Heart left ventricle (tissue), 16 donors: ENCODE results near the gene STRN3. TPM values are rescaled to one million over a fixed set of nuclear protein-coding genes. Genes with fewer than 3 reads are reported as not detected.

Experiments
- ATAC-seq, 4 donors: fragments of 200-7000 bp; cut with Tn5 transposase; one replicate each; pipeline ENCODE4 v1.9.1; 2020 to 2022; ENCODE audit warnings: moderate library complexity in 4 of 4, mild to moderate bottlenecking in 3 of 4, moderate number of reproducible peaks in 1 of 4
- DNase-seq, 5 donors: peaks; one replicate each; pipeline ENCODE4 v3.0.0-alpha.2; 2020
- H3K27ac ChIP-seq, 12 donors: fragments of 200-600 bp; sonication (generic) in 4 of 12; one replicate each; pipeline versions ENCODE4 v1.5.0 to v1.8.0; 2016 to 2022; ENCODE audit warnings: mild to moderate bottlenecking in 2 of 12
- H3K27me3 ChIP-seq, 9 donors: fragments of 200-600 bp; sonication (generic) in 2 of 9; one replicate each; pipeline versions ENCODE4 v1.5.1 to v1.8.0; 2016 to 2022; ENCODE audit warnings: mild to moderate bottlenecking in 3 of 9
- H3K36me3 ChIP-seq, 9 donors: fragments of 200-600 bp; sonication (generic) in 2 of 9; one replicate each; pipeline versions ENCODE4 v1.5.0 to v1.8.0; 2018 to 2022; ENCODE audit warnings: mild to moderate bottlenecking in 2 of 9
- H3K4me1 ChIP-seq, 12 donors: fragments of 200-600 bp; sonication (generic) in 4 of 12; one replicate each; pipeline versions ENCODE4 v1.5.0 to v1.8.0; 2016 to 2022; ENCODE audit warnings: mild to moderate bottlenecking in 3 of 12
- H3K4me3 ChIP-seq, 12 donors: fragments of 200-600 bp; sonication (generic) in 4 of 12; one replicate each; pipeline versions ENCODE4 v1.5.0 to v1.8.0; 2017 to 2022; ENCODE audit warnings: mild to moderate bottlenecking in 9 of 12, moderate library complexity in 4 of 12
- H3K9me3 ChIP-seq, 12 donors: fragments of 200-600 bp; sonication (generic) in 4 of 12; one replicate each; pipeline versions ENCODE4 v1.5.0 to v1.8.0; 2016 to 2022; ENCODE audit warnings: mild to moderate bottlenecking in 1 of 12
- CTCF ChIP-seq, 12 donors: fragments of 200-600 bp; sonication (generic) in 4 of 12; IDR thresholded peaks; one replicate each; pipeline versions ENCODE4 v1.5.0 to v1.8.0; 2018 to 2022; ENCODE audit warnings: antibody characterized with exemption in 12 of 12, mild to moderate bottlenecking in 5 of 12
- POLR2A ChIP-seq, 2 donors: fragments of 450-650 bp; IDR thresholded peaks; one replicate each; pipeline ENCODE4 v1.6.1; 2017; ENCODE audit warnings: antibody characterized with exemption in 2 of 2, mild to moderate bottlenecking in 2 of 2, moderate library complexity in 2 of 2
- WGBS, 4 donors: extraction: QIAGEN DNeasy Blood & Tissue Kit in 2 of 4; methylation state at CpG; one replicate each; pipeline versions ENCODE4 v1.1.5 to v1.1.7; 2013 to 2018; 5-methylcytosine and 5-hydroxymethylcytosine counted together
- intact Hi-C, 10 donors: fragments of 100-400 bp; cut with DNase I; formaldehyde crosslinking; loops; one replicate each; pipeline versions ENCODE4 v1.11.1 to v1.14.2; 2022
- polyA plus RNA-seq, 2 donors: library from polyadenylated mRNA; stranded (reverse); fragments of 200-250 nt; gene quantifications; one replicate each; pipeline ENCODE4 v1.2.3, GENCODE V29; 2013
- total RNA-seq, 9 donors: library from RNA; depleted of rRNA in 2 of 9; stranded (reverse); fragments of >200 nt in 2 of 9; fragmentation: NEBNext Ultra II Directional in 3 of 9; extraction: Animal tissue kit (Norgen Biotek cat#: 25700) in 3 of 9; gene quantifications; one replicate each; pipeline versions ENCODE4 v1.1.0 to v1.2.4, GENCODE V29; 2016 to 2023
- donor health status: ischemic (EF 13 %, LVEDD 7.1; RV severe dilation, severe dysfunction).
- donor health status: healthy with polysubstance abuse.
- donor health status: DM: no; HTN: yes; CAD: no.
- donor health status: DM: no; HTN: no; CAD: no.
- donor health status: ischemic (EF 25% LVEDD 6.9; RV normal size, moderate dysfunction).
- donor health status: ischemic (EF 25% LVEDD 5.7; RV mildly dilated, moderate dysfunction).
- donor health status: healthy.
- donor health status: DM: yes; HTN: yes; CAD: no.
- donor health status: ischemic (EF 35%, LVEDD 5.7; RV mildly dilated, moderate dysfunction).
- donor health status: nonischemic (EF 11% LVEDD 7.7; RV severe dilation, severe dysfunction).
- donor health status: DM: yes; HTN: yes; CAD: no.
- donor health status: PGD.
- donor health status: ischemic (EF 29% LVEDD 5.4; RV normal size, mild dysfunction).
- donor health status: nonischemic (EF 23%, LVEDD 6.1; RV moderate dilation, normal function).

STRN3 gene
- total and polyA plus RNA-seq, 11 donors, result 11.0 to 60.3 (median 44.4) TPM

- TF ChIP-seq CTCF (IDR thresholded peaks at IDR 0.05), result no peak
- TF ChIP-seq POLR2A (IDR thresholded peaks at IDR 0.05), result no peak
- H3K27me3 ChIP-seq, result no peaks in the 10 kb centered on the region
- no peak for DNase-seq
- WGBS, 4 donors, result 68 to 84% (median 74%) methylated on average over 4 of the region's 4 CpGs
- no peak overlapping the region for H3K27ac ChIP-seq
- intact Hi-C loops, result no loop called here
- H3K36me3 ChIP-seq, result no peaks in the 10 kb centered on the region
- peaks cover 0 to 21% (median 6%) of the 10 kb centered on the region in 12 donors for H3K4me1 ChIP-seq
- peaks cover 0 to 2% (median 0%) of the 10 kb centered on the region in 12 donors for H3K9me3 ChIP-seq
- ATAC-seq, result no peak
- no peak overlapping the region for H3K4me3 ChIP-seq
These were observed 25.3 kb upstream of the STRN3 start for GRCh38 chr14:31051511-31051910.

- intact Hi-C loops, result no loop called here
- Histone ChIP-seq H3K27me3 (no peaks in the 10 kb centered on the region), H3K4me1 (peaks cover 0 to 21% (median 6%) of the 10 kb centered on the region in 12 donors), H3K27ac (no peak overlapping the region), H3K36me3 (no peaks in the 10 kb centered on the region), H3K9me3 (peaks cover 0 to 2% (median 0%) of the 10 kb centered on the region in 12 donors), H3K4me3 (no peak overlapping the region)
- WGBS, 4 donors, result 89 to 91% (median 90%) methylated on average over 7 of the region's 7 CpGs
- ATAC-seq (no peak), DNase-seq (no peak)
- TF ChIP-seq CTCF (IDR thresholded peaks at IDR 0.05), result no peak
- TF ChIP-seq POLR2A (IDR thresholded peaks at IDR 0.05), result no peak
These were observed 24.8 kb upstream of the STRN3 start for GRCh38 chr14:31051023-31051422.

GRCh38 chr14:31047503-31047902 is 21.3 kb upstream of the STRN3 start:
- ATAC-seq, result no peak
- no peak for DNase-seq
- Histone ChIP-seq H3K36me3 (no peaks in the 10 kb centered on the region), H3K9me3 (peaks cover 0 to 2% (median 0%) of the 10 kb centered on the region in 12 donors), H3K4me1 (peaks cover 0 to 9% (median 0%) of the 10 kb centered on the region in 12 donors), H3K27ac (no peak overlapping the region), H3K4me3 (no peak overlapping the region), H3K27me3 (no peaks in the 10 kb centered on the region)
- 93 to 97% (median 95%) methylated on average over 10 of the region's 10 CpGs for WGBS, 4 donors
- TF ChIP-seq POLR2A (IDR thresholded peaks at IDR 0.05), result no peak
- no peak for TF ChIP-seq CTCF (IDR thresholded peaks at IDR 0.05)
- intact Hi-C loops, result no loop called here

GRCh38 chr14:31045501-31046080 is 19.4 kb upstream of the STRN3 start:
- Histone ChIP-seq H3K4me1 (peaks cover 0 to 8% (median 0%) of the 10 kb centered on the region in 12 donors), H3K27me3 (no peaks in the 10 kb centered on the region), H3K27ac (no peak overlapping the region), H3K4me3 (no peak overlapping the region), H3K36me3 (no peaks in the 10 kb centered on the region), H3K9me3 (peaks cover 0 to 2% (median 0%) of the 10 kb centered on the region in 12 donors)
- DNase-seq (no peak), ATAC-seq (no peak)
- 95 to 97% (median 96%) methylated on average over 7 to 8 of the region's 8 CpGs for WGBS, 4 donors
- TF ChIP-seq CTCF (IDR thresholded peaks at IDR 0.05), result no peak
- no peak for TF ChIP-seq POLR2A (IDR thresholded peaks at IDR 0.05)
- intact Hi-C loops, result no loop called here
